GM19455 (cell line): Measurements from ENCODE around the gene GOLM1.

Source experiments
- ATAC-seq: cut with Tn5 transposase; IDR thresholded peaks from one replicate; pipeline ENCODE4 v1.9.1; 2021; ENCODE audit not compliant: unreplicated experiment

Gene GOLM1

GRCh38 chr9:85994191-85994590 lies 105.2 kb downstream of the GOLM1 start:
- no peak for ATAC-seq

- no peak for ATAC-seq
Measured at GRCh38 chr9:85987236-85987635, 112.1 kb downstream of the GOLM1 start.

- no peak for ATAC-seq
Measured at GRCh38 chr9:85984457-85984856, 114.9 kb downstream of the GOLM1 start.

GRCh38 chr9:85981369-85981768 lies 118.0 kb downstream of the GOLM1 start:
- ATAC-seq = no peak

- ATAC-seq = no peak
Measured at GRCh38 chr9:85978496-85978895, 120.9 kb downstream of the GOLM1 start.
